Body of pancreas (tissue), 4 donors: Measurements from ENCODE around the gene PSD2. TPM values are rescaled to one million over a fixed set of nuclear protein-coding genes. Genes with fewer than 3 reads are reported as not detected.
A peak's percentile ranks its signal among the peaks of the same experiment; 100 is the strongest.

ENCODE experiments used
- ATAC-seq: fragments of 150-250 bp; one replicate; pipeline ENCODE4 v1.9.1; 2016
- DNase-seq, 4 donors: peaks; one replicate each; pipeline ENCODE4 v3.0.0-alpha.2; 2019
- H3K27ac ChIP-seq, 4 donors: fragments of 200-600 bp; sonication (generic); 1 replicate in 3 of 4; 2 replicates in 1 of 4; pipeline versions ENCODE4 v1.5.1 to v1.6.1; 2016 to 2019; ENCODE audit warnings: mild to moderate bottlenecking in 1 of 4, mixed read lengths in 1 of 4, moderate library complexity in 1 of 4
- H3K27me3 ChIP-seq, 2 donors: fragments of 200-600 bp; sonication (generic); one replicate each; pipeline ENCODE4 v1.6.0; 2016; ENCODE audit warnings: mild to moderate bottlenecking in 1 of 2
- H3K36me3 ChIP-seq, 2 donors: fragments of 200-600 bp; sonication (generic); replicated peaks in 1 of 2; 2 replicates each; pipeline ENCODE4 v1.5.1; 2016; ENCODE audit warnings: low read depth in 2 of 2; ENCODE audit not compliant: insufficient read depth in 1 of 2
- H3K4me1 ChIP-seq: fragments of 200-600 bp; sonication (generic); one replicate; pipeline ENCODE4 v1.6.0; 2016
- H3K4me3 ChIP-seq, 2 donors: fragments of 200-600 bp; sonication (generic); 1 replicate in 1 of 2; 2 replicates in 1 of 2; pipeline ENCODE4 v1.5.1; 2016 to 2019
- H3K9me3 ChIP-seq, 3 donors: fragments of 200-600 bp; sonication (generic); 1 replicate in 2 of 3; 2 replicates in 1 of 3; pipeline ENCODE4 v1.5.1; 2016
- CTCF ChIP-seq, 7 experiments: fragments of 450-650 bp in 4 of 7; fragments of 200-600 bp in 3 of 7; sonication (generic) in 3 of 7; IDR thresholded peaks; one replicate each; pipeline ENCODE4 v1.5.1; 2016 to 2019; ENCODE audit warnings: antibody characterized with exemption in 7 of 7
- POLR2A ChIP-seq, 3 donors: fragments of 450-650 bp; IDR thresholded peaks; one replicate each; pipeline ENCODE4 v1.6.1; 2016; ENCODE audit warnings: antibody characterized with exemption in 3 of 3, mild to moderate bottlenecking in 2 of 3
- WGBS, 2 donors: methylation state at CpG; one replicate each; pipeline ENCODE4 v1.1.5; 2017; 5-methylcytosine and 5-hydroxymethylcytosine counted together
- intact Hi-C: fragments of 100-400 bp; cut with DNase I; formaldehyde crosslinking; loops from one replicate; pipeline ENCODE4 v1.15.1; 2023
- total RNA-seq, 2 donors: library from RNA; depleted of rRNA; stranded (reverse); fragments of >200 nt; gene quantifications; one replicate each; pipeline ENCODE4 v1.1.0, GENCODE V29; 2016

PSD2 gene
- total RNA-seq, 2 donors from 2014 or later, result 0.52 TPM; not detected in 1

DNA sequence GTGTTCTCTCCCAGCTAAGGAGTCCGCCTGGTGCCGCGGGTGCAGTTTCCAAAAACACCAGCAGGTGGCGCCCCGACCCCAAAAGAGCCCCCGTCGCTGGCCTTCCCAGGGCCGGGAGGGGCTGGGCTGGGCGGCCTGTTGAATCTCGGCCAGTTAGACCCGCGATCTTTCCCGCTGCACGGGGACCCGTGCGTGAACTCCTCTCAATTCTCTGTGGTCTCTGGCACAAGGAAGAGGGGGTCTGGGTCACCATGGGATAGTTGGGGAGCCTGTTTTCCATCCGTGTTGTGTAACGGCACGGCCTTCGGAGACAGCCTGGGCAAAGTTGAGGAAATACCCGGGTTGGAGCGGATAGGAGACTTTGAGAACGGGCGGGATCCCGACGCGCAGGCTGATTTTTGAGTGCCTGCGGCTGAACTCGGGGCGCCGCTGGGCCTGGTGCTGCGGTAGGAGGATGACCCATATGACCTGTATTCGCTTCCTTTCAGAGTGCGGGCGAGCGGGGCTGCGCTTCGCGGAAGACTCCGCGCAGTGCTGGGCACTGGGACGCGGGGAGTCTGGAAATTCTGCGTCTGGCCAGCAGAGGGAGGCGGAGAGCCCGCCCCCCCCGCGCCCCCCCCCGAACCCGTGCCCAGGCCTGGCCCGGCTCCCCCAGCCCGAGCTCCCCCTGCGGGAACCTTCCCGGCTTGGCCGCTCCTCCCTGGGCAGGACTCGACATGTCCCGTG is 7.9 kb upstream of the PSD2 start:
- H3K4me3 ChIP-seq, result peak overlapping the region; percentile 2 to 37
- DNase-seq, result peak; percentile 83 to 91 (median 87)
- H3K27me3 ChIP-seq, result no peaks in the 10 kb centered on the region
- peaks cover 6% of the 10 kb centered on the region for H3K4me1 ChIP-seq
- peak; percentile 89 for ATAC-seq
- H3K36me3 ChIP-seq, result no peaks in the 10 kb centered on the region
- no peak for TF ChIP-seq POLR2A (IDR thresholded peaks at IDR 0.05)
- peak; percentile 86 to 98 (median 94) for TF ChIP-seq CTCF (IDR thresholded peaks at IDR 0.05)
- H3K27ac ChIP-seq, result peak overlapping the region in 2 of 4 donors; percentile 13 to 33
- H3K9me3 ChIP-seq, result no peaks in the 10 kb centered on the region
- WGBS, 2 donors, result 0% methylated on average over 12 to 53 of the region's 57 CpGs
- intact Hi-C loops, result loop anchor here (5.0 kb wide), 1 partner anchor 365 kb away; no protein-coding TSS in a partner anchor

- intact Hi-C loops, result loop anchor here (5.0 kb wide), 1 partner anchor 364 kb away; no protein-coding TSS in a partner anchor
- ATAC-seq, result peak; percentile 27
- WGBS, 2 donors, result 11 to 51% methylated on average over 14 to 26 of the region's 32 CpGs
- Histone ChIP-seq H3K27me3 (no peaks in the 10 kb centered on the region), H3K4me3 (peak overlapping the region in 1 of 2 donors; percentile 2), H3K9me3 (no peaks in the 10 kb centered on the region), H3K27ac (peak overlapping the region in 2 of 4 donors; percentile 13 to 33), H3K36me3 (no peaks in the 10 kb centered on the region), H3K4me1 (peaks cover 6% of the 10 kb centered on the region)
- no peak for TF ChIP-seq POLR2A (IDR thresholded peaks at IDR 0.05)
- no peak for TF ChIP-seq CTCF (IDR thresholded peaks at IDR 0.05)
- peak in 1 of 4 donors; percentile 25 for DNase-seq
Observed at GRCh38 chr5:139788294-139788910, 7.2 kb upstream of the PSD2 start.

DNA sequence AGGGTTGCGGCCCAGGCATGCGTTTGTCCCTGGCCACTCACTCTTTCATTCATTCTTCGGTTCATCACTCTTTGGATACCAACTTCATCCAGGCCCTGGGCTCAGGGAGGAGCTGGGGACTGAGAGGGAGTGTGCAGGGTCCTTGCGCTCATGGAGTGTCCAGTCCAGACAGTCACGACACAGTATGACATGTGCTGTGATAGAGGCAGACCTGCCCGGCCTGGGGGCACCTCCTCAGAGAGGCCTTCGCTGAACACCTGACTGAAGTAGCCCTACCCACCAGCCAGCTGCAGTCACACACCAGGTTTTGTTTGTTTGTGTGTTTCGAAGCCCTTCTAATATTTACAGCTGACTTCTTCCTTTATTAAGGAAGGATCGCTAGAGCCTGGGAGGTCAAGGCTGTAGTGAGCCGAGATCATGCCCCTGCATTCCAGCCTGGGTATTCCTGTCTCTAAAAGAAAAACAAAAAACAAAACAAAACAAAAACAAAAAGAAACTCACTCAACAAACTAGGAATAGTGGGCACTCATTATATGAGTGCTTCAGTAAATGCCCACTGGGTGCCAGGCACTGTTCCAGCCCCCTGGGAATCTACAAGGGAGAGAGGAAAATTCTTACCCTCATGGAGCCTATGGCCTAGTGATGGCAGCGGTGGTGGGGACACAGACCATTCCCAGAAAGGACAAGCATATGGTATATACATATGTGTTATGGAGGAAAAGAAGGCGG is 6.3 kb upstream of the PSD2 start:
- intact Hi-C loops, result loop anchor here (5.0 kb wide), 1 partner anchor 363 kb away; no protein-coding TSS in a partner anchor
- no peak for TF ChIP-seq CTCF (IDR thresholded peaks at IDR 0.05)
- TF ChIP-seq POLR2A (IDR thresholded peaks at IDR 0.05), result no peak
- peaks cover 6% of the 10 kb centered on the region for H3K4me1 ChIP-seq
- no peak overlapping the region for H3K4me3 ChIP-seq
- H3K36me3 ChIP-seq, result no peaks in the 10 kb centered on the region
- ATAC-seq (no peak), DNase-seq (no peak)
- no peaks in the 10 kb centered on the region for H3K9me3 ChIP-seq
- H3K27me3 ChIP-seq, result no peaks in the 10 kb centered on the region
- WGBS, 2 donors, result 85 to 89% methylated on average over 12 of the region's 12 CpGs
- H3K27ac ChIP-seq, result no peak overlapping the region

GRCh38 chr5:139789845-139790189 is 5.8 kb upstream of the PSD2 start:
- peaks cover 6% of the 10 kb centered on the region for H3K4me1 ChIP-seq
- no peaks in the 10 kb centered on the region for H3K9me3 ChIP-seq
- no peaks in the 10 kb centered on the region for H3K36me3 ChIP-seq
- no peak for TF ChIP-seq CTCF (IDR thresholded peaks at IDR 0.05)
- TF ChIP-seq POLR2A (IDR thresholded peaks at IDR 0.05), result no peak
- WGBS, 2 donors, result 90 to 96% methylated on average over 12 of the region's 12 CpGs
- DNase-seq, result no peak
- no peak overlapping the region for H3K27ac ChIP-seq
- H3K4me3 ChIP-seq, result no peak overlapping the region
- no peak for ATAC-seq
- intact Hi-C loops, result loop anchor here (5.0 kb wide), 2 partner anchors 77 to 362 kb away; no protein-coding TSS in a partner anchor
- H3K27me3 ChIP-seq, result no peaks in the 10 kb centered on the region
